Measurements from ENCODE around the gene PER2. TPM values are rescaled to one million over a fixed set of nuclear protein-coding genes. Genes with fewer than 3 reads are reported as not detected.
"Not testable (repeated sequence)": the region's sequence is repeated elsewhere in the genome, so short reads cannot be mapped to it uniquely, and the experiment has no call there.

PER2 gene
- total RNA-seq, 2 experiments from 2014 or later: 33.8 to 38.2 TPM

GRCh38 chr2:238314576-238314975 lies 26.2 kb upstream of the PER2 start:
- ChIA-PET POLR2A (no interaction called here), CTCF (no interaction called here)
- H3K27me3 ChIP-seq (ENCODE audit: control insufficient read depth in 1 of 2, insufficient read depth in 2 of 2, low read length in 2 of 2): peaks cover 0 to 6% of the 10 kb centered on the region in 2 experiments
- TF ChIP-seq CTCF (IDR thresholded peaks at IDR 0.05): no peak
- Mint-ChIP-seq H3K36me3 (ENCODE audit: low read depth) (no peaks in the 10 kb centered on the region), H3K4me3 (no peak overlapping the region), H3K27me3 (no peaks in the 10 kb centered on the region), H3K27ac (no peak overlapping the region), H3K4me1 (ENCODE audit: low read depth) (peaks cover 6% of the 10 kb centered on the region), H3K9me3 (no peaks in the 10 kb centered on the region)
- peaks cover 2% of the 10 kb centered on the region for H3K4me1 ChIP-seq (ENCODE audit: insufficient read depth, low read length)
- no peaks in the 10 kb centered on the region for H3K36me3 ChIP-seq (ENCODE audit: insufficient read depth, low read length)
- intact Hi-C loops (cut with DNase I, micrococcal nuclease): no loop called here
- H3K27ac ChIP-seq (ENCODE audit: low read depth in 1 of 2, low read length in 2 of 2): no peak overlapping the region
- H3K9me3 ChIP-seq (ENCODE audit: control insufficient read depth in 1 of 2, insufficient read depth in 1 of 2, low read length in 2 of 2): no peaks in the 10 kb centered on the region
- no peak for DNase-seq
- H3K4me3 ChIP-seq (ENCODE audit: low read length): no peak overlapping the region
- no peak for ATAC-seq (ENCODE audit: poor library complexity)

- H3K27ac Mint-ChIP-seq: no peak overlapping the region
- ChIA-PET CTCF (no interaction called here), POLR2A (no interaction called here)
- no peak overlapping the region for H3K4me3 ChIP-seq (ENCODE audit: low read length)
- H3K27me3 ChIP-seq (ENCODE audit: control insufficient read depth in 1 of 2, insufficient read depth in 2 of 2, low read length in 2 of 2): peaks cover 0 to 6% of the 10 kb centered on the region in 2 experiments
- no peaks in the 10 kb centered on the region for H3K4me1 ChIP-seq (ENCODE audit: insufficient read depth, low read length)
- no peaks in the 10 kb centered on the region for H3K4me1 Mint-ChIP-seq (ENCODE audit: low read depth)
- TF ChIP-seq CTCF (IDR thresholded peaks at IDR 0.05): no peak
- no peaks in the 10 kb centered on the region for H3K9me3 ChIP-seq (ENCODE audit: control insufficient read depth in 1 of 2, insufficient read depth in 1 of 2, low read length in 2 of 2)
- no peak overlapping the region for H3K4me3 Mint-ChIP-seq
- ATAC-seq (ENCODE audit: poor library complexity) (no peak), DNase-seq (no peak)
- H3K27me3 Mint-ChIP-seq: peaks cover 3% of the 10 kb centered on the region
- H3K36me3 Mint-ChIP-seq (ENCODE audit: low read depth): no peaks in the 10 kb centered on the region
- intact Hi-C loops (cut with DNase I, micrococcal nuclease): no loop called here
- H3K9me3 Mint-ChIP-seq: no peaks in the 10 kb centered on the region
- no peaks in the 10 kb centered on the region for H3K36me3 ChIP-seq (ENCODE audit: insufficient read depth, low read length)
- no peak overlapping the region for H3K27ac ChIP-seq (ENCODE audit: low read depth in 1 of 2, low read length in 2 of 2)
Measured at GRCh38 chr2:238313991-238314350, 25.6 kb upstream of the PER2 start.

- Mint-ChIP-seq H3K27me3 (peaks cover 6% of the 10 kb centered on the region), H3K4me3 (no peak overlapping the region), H3K4me1 (ENCODE audit: low read depth) (no peaks in the 10 kb centered on the region), H3K36me3 (ENCODE audit: low read depth) (no peaks in the 10 kb centered on the region), H3K27ac (no peak overlapping the region), H3K9me3 (no peaks in the 10 kb centered on the region)
- no peaks in the 10 kb centered on the region for H3K9me3 ChIP-seq (ENCODE audit: control insufficient read depth in 1 of 2, insufficient read depth in 1 of 2, low read length in 2 of 2)
- peaks cover 0 to 6% of the 10 kb centered on the region in 2 experiments for H3K27me3 ChIP-seq (ENCODE audit: control insufficient read depth in 1 of 2, insufficient read depth in 2 of 2, low read length in 2 of 2)
- no peak overlapping the region for H3K4me3 ChIP-seq (ENCODE audit: low read length)
- no peaks in the 10 kb centered on the region for H3K36me3 ChIP-seq (ENCODE audit: insufficient read depth, low read length)
- H3K4me1 ChIP-seq (ENCODE audit: insufficient read depth, low read length): no peaks in the 10 kb centered on the region
- no peak for ATAC-seq (ENCODE audit: poor library complexity)
- DNase-seq: no peak
- TF ChIP-seq CTCF (IDR thresholded peaks at IDR 0.05): no peak
- no peak overlapping the region for H3K27ac ChIP-seq (ENCODE audit: low read depth in 1 of 2, low read length in 2 of 2)
- intact Hi-C loops (cut with DNase I, micrococcal nuclease): no loop called here
- ChIA-PET POLR2A (no interaction called here), CTCF (no interaction called here)
Measured at GRCh38 chr2:238313289-238313990, 25.0 kb upstream of the PER2 start.

GRCh38 chr2:238310721-238311120 lies 22.3 kb upstream of the PER2 start:
- POLR2A ChIA-PET; H3K4me1 ChIP-seq (ENCODE audit: insufficient read depth, low read length); H3K9me3 ChIP-seq (ENCODE audit: control insufficient read depth in 1 of 2, insufficient read depth in 1 of 2, low read length in 2 of 2); ATAC-seq (ENCODE audit: poor library complexity); CTCF ChIA-PET; H3K4me3 ChIP-seq (ENCODE audit: low read length); H3K27me3 ChIP-seq (ENCODE audit: control insufficient read depth in 1 of 2, insufficient read depth in 2 of 2, low read length in 2 of 2); H3K4me3 Mint-ChIP-seq; H3K27me3 Mint-ChIP-seq; H3K4me1 Mint-ChIP-seq (ENCODE audit: low read depth); H3K27ac Mint-ChIP-seq; H3K9me3 Mint-ChIP-seq; intact Hi-C loops (cut with DNase I, micrococcal nuclease); H3K36me3 Mint-ChIP-seq (ENCODE audit: low read depth); H3K27ac ChIP-seq (ENCODE audit: low read depth in 1 of 2, low read length in 2 of 2); H3K36me3 ChIP-seq (ENCODE audit: insufficient read depth, low read length): not testable (repeated sequence)
- peak in 1 of 14 experiments; percentile 14 for DNase-seq

Data from CD4-positive, alpha-beta T cell (primary cell).